Activated naive CD4-positive, alpha-beta T cell treated with anti-CD3 and anti-CD28 coated beads, Interleukin-2, amount 50 U/mL, for 72 hours (primary cell): Measurements from ENCODE around the gene CCDC71. TPM values are rescaled to one million over a fixed set of nuclear protein-coding genes. Genes with fewer than 3 reads are reported as not detected.

Source experiments
- ATAC-seq, 2 donors: fragments of 150-1000 bp; cut with Tn5 transposase; 2 replicates each; pipeline ENCODE4 v1.10.0; 2021; ENCODE audit warnings: mild to moderate bottlenecking in 2 of 2, moderate library complexity in 2 of 2
- DNase-seq, 2 donors: peaks; one replicate each; pipeline ENCODE4 v3.0.0; 2021 to 2022; ENCODE audit warnings: low spot score in 2 of 2
- H3K27ac Mint-ChIP-seq, 2 donors: one replicate each; pipeline ENCODE4 v1.8.0; 2022; ENCODE audit warnings: mild to moderate bottlenecking in 2 of 2, mixed read lengths in 2 of 2
- H3K36me3 Mint-ChIP-seq, 2 donors: one replicate each; pipeline ENCODE4 v1.8.0; 2022; ENCODE audit warnings: mixed read lengths in 2 of 2
- H3K9me3 Mint-ChIP-seq, 2 donors: one replicate each; pipeline ENCODE4 v1.8.0; 2022; ENCODE audit warnings: mixed read lengths in 2 of 2
- total RNA-seq, 2 donors: library from RNA; stranded (reverse); gene quantifications; one replicate each; pipeline ENCODE4 v1.2.3, GENCODE V29; 2022

CCDC71 gene
- total RNA-seq, 2 donors from 2014 or later: 10.2 to 20.3 TPM

- peak overlapping the region in 1 of 2 donors; percentile 11 for H3K27ac Mint-ChIP-seq
- H3K9me3 Mint-ChIP-seq: no peaks in the 10 kb centered on the region
- no peak for DNase-seq
- no peaks in the 10 kb centered on the region for H3K36me3 Mint-ChIP-seq
- ATAC-seq: no peak
Observed at GRCh38 chr3:49173116-49173791, 7.1 kb upstream of the CCDC71 start.

GRCh38 chr3:49172551-49173041, 6.5 kb upstream of the CCDC71 start:
- no peak for ATAC-seq
- no peaks in the 10 kb centered on the region for H3K9me3 Mint-ChIP-seq
- H3K27ac Mint-ChIP-seq: no peak overlapping the region
- no peak for DNase-seq
- no peaks in the 10 kb centered on the region for H3K36me3 Mint-ChIP-seq

- DNase-seq (no peak), ATAC-seq (no peak)
- peaks cover 0 to under 1% of the 10 kb centered on the region in 2 donors for H3K36me3 Mint-ChIP-seq
- H3K27ac Mint-ChIP-seq: peak overlapping the region in 1 of 2 donors; percentile 70
- no peaks in the 10 kb centered on the region for H3K9me3 Mint-ChIP-seq
Observed at GRCh38 chr3:49171775-49172500, 5.8 kb upstream of the CCDC71 start.

GRCh38 chr3:49171119-49171774, 5.1 kb upstream of the CCDC71 start, which contains the start of gene KLHDC8B:
Gene KLHDC8B (plus strand): TSS chr3:49171598. CDS start chr3:49172770, 1,172 bp downstream.
- ATAC-seq: peak; percentile 84 to 87

GRCh38 chr3:49170744-49171118, 4.6 kb upstream of the CCDC71 start:
- ATAC-seq: peak in 1 of 2 donors; percentile 8
- Mint-ChIP-seq H3K27ac (peak overlapping the region; percentile 70 to 90), H3K9me3 (no peaks in the 10 kb centered on the region), H3K36me3 (peaks cover under 1 to 9% of the 10 kb centered on the region in 2 donors)
- DNase-seq: no peak

More at GRCh38 chr3:49171119-49171774, 5.1 kb upstream of the CCDC71 start, which contains the start of gene KLHDC8B:
- H3K9me3 Mint-ChIP-seq: no peaks in the 10 kb centered on the region
- peak; percentile 81 to 96 for DNase-seq
- peaks cover 0 to 7% of the 10 kb centered on the region in 2 donors for H3K36me3 Mint-ChIP-seq
- peak within 1 kb of the TSS; percentile 70 to 90 for H3K27ac Mint-ChIP-seq

- H3K27ac Mint-ChIP-seq: peak overlapping the region; percentile 72 to 96
- DNase-seq (no peak), ATAC-seq (no peak)
- H3K36me3 Mint-ChIP-seq: peaks cover 22 to 31% of the 10 kb centered on the region in 2 donors
- H3K9me3 Mint-ChIP-seq: no peaks in the 10 kb centered on the region
Observed at GRCh38 chr3:49166752-49167556, 823 bp upstream of the CCDC71 start.

- DNase-seq (no peak), ATAC-seq (no peak)
- Mint-ChIP-seq H3K27ac (peak overlapping the region; percentile 96 to 97), H3K9me3 (no peaks in the 10 kb centered on the region), H3K36me3 (peaks cover 22 to 31% of the 10 kb centered on the region in 2 donors)
Observed at GRCh38 chr3:49164983-49165720, 979 bp downstream of the CCDC71 start.

- Mint-ChIP-seq H3K27ac (peak overlapping the region; percentile 29 to 35), H3K9me3 (no peaks in the 10 kb centered on the region), H3K36me3 (peaks cover 22 to 31% of the 10 kb centered on the region in 2 donors)
- ATAC-seq (no peak), DNase-seq (no peak)
Observed at GRCh38 chr3:49163609-49164008, 2.5 kb downstream of the CCDC71 start.

- ATAC-seq (no peak), DNase-seq (no peak)
- Mint-ChIP-seq H3K9me3 (no peaks in the 10 kb centered on the region), H3K27ac (peak overlapping the region in 1 of 2 donors; percentile 35), H3K36me3 (peaks cover 22 to 31% of the 10 kb centered on the region in 2 donors)
Observed at GRCh38 chr3:49162751-49163419, 3.2 kb downstream of the CCDC71 start.

- H3K36me3 Mint-ChIP-seq: peaks cover 22 to 31% of the 10 kb centered on the region in 2 donors
- H3K9me3 Mint-ChIP-seq: no peaks in the 10 kb centered on the region
- ATAC-seq: peak; percentile 21 to 55
- DNase-seq: no peak
- H3K27ac Mint-ChIP-seq: no peak overlapping the region
Observed at GRCh38 chr3:49161808-49162530, 4.2 kb downstream of the CCDC71 start.

- H3K9me3 Mint-ChIP-seq: no peaks in the 10 kb centered on the region
- DNase-seq (no peak), ATAC-seq (no peak)
- H3K27ac Mint-ChIP-seq: no peak overlapping the region
- peaks cover 22 to 24% of the 10 kb centered on the region in 2 donors for H3K36me3 Mint-ChIP-seq
Observed at GRCh38 chr3:49161197-49161596, 4.9 kb downstream of the CCDC71 start.

GRCh38 chr3:49158792-49159191, 7.3 kb downstream of the CCDC71 start:
- peaks cover 4 to 5% of the 10 kb centered on the region in 2 donors for H3K36me3 Mint-ChIP-seq
- no peak overlapping the region for H3K27ac Mint-ChIP-seq
- no peak for DNase-seq
- no peak for ATAC-seq
- H3K9me3 Mint-ChIP-seq: no peaks in the 10 kb centered on the region

- no peaks in the 10 kb centered on the region for H3K36me3 Mint-ChIP-seq
- peak; percentile 69 to 79 for ATAC-seq
- H3K9me3 Mint-ChIP-seq: no peaks in the 10 kb centered on the region
- peak in 1 of 2 donors; percentile 54 for DNase-seq
- H3K27ac Mint-ChIP-seq: peak overlapping the region; percentile 1 to 10
Observed at GRCh38 chr3:49158103-49158709, 7.9 kb downstream of the CCDC71 start.

GRCh38 chr3:49157289-49157688, 8.8 kb downstream of the CCDC71 start:
- no peaks in the 10 kb centered on the region for H3K36me3 Mint-ChIP-seq
- no peak for ATAC-seq
- no peak overlapping the region for H3K27ac Mint-ChIP-seq
- no peaks in the 10 kb centered on the region for H3K9me3 Mint-ChIP-seq
- DNase-seq: no peak
